Testis (tissue), 2 donors: ENCODE data around the gene SMIM22.

Source experiments
- POLR2A ChIP-seq: fragments of 450-650 bp; IDR thresholded peaks from one replicate; pipeline ENCODE4 v1.6.1; 2017; ENCODE audit warnings: antibody characterized with exemption, mild to moderate bottlenecking, moderate library complexity
- TF ChIP-seq, protein P1 (sequence below), 3 experiments: fragments of 450-650 bp in 2 of 3; fragments of 200-600 bp in 1 of 3; sonication (generic) in 1 of 3; IDR thresholded peaks; one replicate each; pipeline ENCODE4 v1.5.1; 2016 to 2019; ENCODE audit warnings: antibody characterized with exemption in 3 of 3, mild to moderate bottlenecking in 2 of 3, moderate library complexity in 1 of 3

DNA sequence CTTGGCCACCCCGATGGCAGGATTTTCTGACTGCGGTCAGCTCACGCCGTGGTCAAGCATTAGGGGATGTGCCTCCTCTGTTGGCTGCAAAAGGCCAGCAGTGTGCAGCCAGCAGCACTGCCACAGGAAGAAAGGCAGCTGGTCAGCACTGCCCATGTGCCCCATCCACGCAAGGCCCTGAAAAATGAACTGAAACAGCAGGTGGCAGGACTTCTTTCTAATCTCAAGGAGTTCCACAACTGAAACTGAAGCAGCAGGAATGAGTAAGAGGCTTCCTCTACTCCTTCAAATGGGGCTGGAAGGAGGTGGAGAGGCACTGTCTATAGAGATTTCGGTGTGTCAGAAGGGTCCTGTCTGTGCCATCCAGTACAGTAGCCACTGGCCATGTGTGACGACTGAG, 31.4 kb upstream of the SMIM22 start:
- TF ChIP-seq, protein P1, sequence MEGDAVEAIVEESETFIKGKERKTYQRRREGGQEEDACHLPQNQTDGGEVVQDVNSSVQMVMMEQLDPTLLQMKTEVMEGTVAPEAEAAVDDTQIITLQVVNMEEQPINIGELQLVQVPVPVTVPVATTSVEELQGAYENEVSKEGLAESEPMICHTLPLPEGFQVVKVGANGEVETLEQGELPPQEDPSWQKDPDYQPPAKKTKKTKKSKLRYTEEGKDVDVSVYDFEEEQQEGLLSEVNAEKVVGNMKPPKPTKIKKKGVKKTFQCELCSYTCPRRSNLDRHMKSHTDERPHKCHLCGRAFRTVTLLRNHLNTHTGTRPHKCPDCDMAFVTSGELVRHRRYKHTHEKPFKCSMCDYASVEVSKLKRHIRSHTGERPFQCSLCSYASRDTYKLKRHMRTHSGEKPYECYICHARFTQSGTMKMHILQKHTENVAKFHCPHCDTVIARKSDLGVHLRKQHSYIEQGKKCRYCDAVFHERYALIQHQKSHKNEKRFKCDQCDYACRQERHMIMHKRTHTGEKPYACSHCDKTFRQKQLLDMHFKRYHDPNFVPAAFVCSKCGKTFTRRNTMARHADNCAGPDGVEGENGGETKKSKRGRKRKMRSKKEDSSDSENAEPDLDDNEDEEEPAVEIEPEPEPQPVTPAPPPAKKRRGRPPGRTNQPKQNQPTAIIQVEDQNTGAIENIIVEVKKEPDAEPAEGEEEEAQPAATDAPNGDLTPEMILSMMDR (IDR thresholded peaks at IDR 0.05), result no peak
- no peak for TF ChIP-seq POLR2A
